ENCODE data around the gene PKD2.

The PKD2 gene

DNA sequence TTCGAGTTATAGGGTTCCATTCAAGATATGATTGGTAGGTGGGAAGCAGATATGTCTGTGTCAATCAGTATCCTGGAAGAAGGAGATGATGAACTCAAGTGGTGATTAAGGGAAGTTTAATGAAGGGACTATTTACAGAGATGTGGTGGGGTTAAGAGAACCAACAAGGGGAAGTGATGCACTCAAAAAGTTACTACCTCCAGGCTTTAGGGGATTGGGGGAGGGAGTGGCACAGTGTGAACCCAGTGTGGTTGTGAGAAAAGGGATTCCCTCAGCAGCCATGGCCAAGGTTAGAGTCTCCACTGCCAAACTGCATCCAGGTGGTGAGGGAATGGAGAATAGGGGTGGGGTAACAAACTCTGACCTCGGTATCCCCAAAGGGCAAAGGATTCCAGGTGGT, 27.9 kb downstream of the PKD2 start:
- TF ChIP-seq, protein P1, sequence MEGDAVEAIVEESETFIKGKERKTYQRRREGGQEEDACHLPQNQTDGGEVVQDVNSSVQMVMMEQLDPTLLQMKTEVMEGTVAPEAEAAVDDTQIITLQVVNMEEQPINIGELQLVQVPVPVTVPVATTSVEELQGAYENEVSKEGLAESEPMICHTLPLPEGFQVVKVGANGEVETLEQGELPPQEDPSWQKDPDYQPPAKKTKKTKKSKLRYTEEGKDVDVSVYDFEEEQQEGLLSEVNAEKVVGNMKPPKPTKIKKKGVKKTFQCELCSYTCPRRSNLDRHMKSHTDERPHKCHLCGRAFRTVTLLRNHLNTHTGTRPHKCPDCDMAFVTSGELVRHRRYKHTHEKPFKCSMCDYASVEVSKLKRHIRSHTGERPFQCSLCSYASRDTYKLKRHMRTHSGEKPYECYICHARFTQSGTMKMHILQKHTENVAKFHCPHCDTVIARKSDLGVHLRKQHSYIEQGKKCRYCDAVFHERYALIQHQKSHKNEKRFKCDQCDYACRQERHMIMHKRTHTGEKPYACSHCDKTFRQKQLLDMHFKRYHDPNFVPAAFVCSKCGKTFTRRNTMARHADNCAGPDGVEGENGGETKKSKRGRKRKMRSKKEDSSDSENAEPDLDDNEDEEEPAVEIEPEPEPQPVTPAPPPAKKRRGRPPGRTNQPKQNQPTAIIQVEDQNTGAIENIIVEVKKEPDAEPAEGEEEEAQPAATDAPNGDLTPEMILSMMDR (IDR thresholded peaks at IDR 0.05; ENCODE audit: low read depth, low read length, missing control alignments): no peak
- no peak for DNase-seq (ENCODE audit: low read depth)
- H3K4me3 ChIP-seq (ENCODE audit: low read depth, low read length): no peak overlapping the region

DNA sequence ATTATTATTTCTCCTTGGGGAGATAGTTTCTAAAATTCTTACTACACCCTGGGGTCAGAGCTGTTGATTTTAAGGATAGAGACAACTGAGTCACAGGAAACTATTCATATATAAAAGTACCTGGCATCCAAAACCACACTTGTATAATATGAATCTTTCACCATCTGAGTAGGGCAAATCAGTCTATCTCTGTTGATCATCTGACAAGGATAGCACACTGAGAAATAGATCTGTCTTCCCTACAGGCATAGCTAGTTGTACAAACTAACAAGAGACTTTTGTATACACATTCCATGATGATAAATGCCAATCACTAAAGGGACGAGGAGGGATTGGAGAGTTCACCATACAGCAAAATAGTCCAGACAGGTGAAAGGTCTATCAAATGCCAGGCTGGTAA, 30.0 kb downstream of the PKD2 start:
- TF ChIP-seq, protein P1 (IDR thresholded peaks at IDR 0.05; ENCODE audit: low read depth, low read length, missing control alignments): no peak
- H3K4me3 ChIP-seq (ENCODE audit: low read depth, low read length): no peak overlapping the region
- DNase-seq (ENCODE audit: low read depth): no peak

DNA sequence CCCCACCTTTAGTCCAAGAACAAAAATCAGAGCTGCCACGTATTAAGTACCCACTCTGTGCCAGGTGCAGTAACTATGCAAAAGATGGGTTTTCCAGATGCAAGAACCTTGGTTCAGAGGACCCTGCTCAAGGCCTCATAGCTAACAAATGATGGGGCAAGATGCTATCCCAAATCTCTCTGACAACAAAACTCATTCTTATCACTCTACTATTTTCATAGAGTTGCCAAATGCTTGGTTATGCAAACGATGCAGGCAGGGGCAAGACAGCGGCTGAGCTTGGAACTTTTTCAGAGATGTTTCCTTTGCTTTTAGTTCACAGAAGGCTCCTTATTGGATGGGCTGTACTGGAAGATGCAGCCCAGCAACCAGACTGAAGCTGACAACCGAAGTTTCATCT, 30.5 kb downstream of the PKD2 start:
- no peak overlapping the region for H3K4me3 ChIP-seq (ENCODE audit: low read depth, low read length)
- TF ChIP-seq, protein P1 (IDR thresholded peaks at IDR 0.05; ENCODE audit: low read depth, low read length, missing control alignments): no peak

DNA sequence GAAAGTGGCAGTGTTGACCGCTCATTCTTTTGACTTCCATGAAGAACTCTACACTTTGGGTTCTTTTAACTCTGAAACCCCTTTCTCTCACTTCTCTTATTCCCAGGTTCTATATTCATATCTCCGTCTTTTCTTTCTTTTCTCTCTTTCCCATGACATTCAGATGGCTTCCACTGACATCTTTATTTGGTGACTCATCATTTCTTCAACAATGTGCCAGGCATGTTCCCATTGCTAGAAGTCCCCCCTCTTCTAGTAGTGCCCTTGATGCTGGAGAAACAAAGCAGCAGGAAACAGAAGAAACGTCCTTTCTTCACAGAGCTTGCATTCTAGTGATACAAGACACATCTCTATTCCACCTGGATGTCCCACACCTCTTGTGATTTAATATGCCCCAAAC, 33.3 kb downstream of the PKD2 start:
- no peak for DNase-seq (ENCODE audit: low read depth)
- TF ChIP-seq, protein P1 (IDR thresholded peaks at IDR 0.05; ENCODE audit: low read depth, low read length, missing control alignments): no peak
- H3K4me3 ChIP-seq (ENCODE audit: low read depth, low read length): no peak overlapping the region

More for the DNA sequence above, 30.5 kb downstream of the PKD2 start:
- no peak for DNase-seq (ENCODE audit: low read depth)

DNA sequence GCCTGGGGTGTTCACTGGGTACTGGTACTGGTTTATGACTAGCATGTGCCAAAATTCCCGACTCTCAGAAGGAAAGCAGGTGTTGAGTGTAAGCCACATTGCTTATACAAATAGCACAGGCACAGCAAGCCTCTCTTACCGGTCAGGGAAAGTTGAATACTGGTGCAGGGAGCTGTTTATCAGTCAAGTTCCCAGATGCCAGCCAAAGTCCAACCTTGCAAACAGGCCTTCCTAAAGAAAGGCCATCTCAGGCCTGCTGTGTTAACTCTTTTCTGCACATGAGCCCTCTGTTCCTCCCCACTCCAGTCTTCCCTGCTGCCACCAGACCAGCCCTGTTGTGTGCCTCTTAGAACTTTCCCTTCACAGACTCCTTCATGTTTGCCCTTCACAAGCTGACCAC, 34.2 kb downstream of the PKD2 start:
- no peak for DNase-seq (ENCODE audit: low read depth)
- no peak overlapping the region for H3K4me3 ChIP-seq (ENCODE audit: low read depth, low read length)
- TF ChIP-seq, protein P1 (IDR thresholded peaks at IDR 0.05; ENCODE audit: low read depth, low read length, missing control alignments): no peak

DNA sequence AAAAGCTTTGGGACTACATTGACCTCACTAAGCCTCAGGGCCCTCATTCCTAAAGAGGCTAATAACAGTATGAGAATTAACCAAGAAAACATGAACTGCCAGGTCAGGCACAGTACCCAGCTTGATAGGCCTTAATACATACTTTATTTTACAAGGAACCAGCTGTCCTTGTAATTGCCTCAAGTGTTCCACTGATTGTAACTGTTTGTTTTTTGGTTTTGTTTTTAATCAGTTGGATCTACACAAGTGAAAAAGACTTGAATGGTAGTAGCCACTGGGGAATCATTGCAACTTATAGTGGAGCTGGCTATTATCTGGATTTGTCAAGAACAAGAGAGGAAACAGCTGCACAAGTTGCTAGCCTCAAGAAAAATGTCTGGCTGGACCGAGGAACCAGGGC, 35.6 kb downstream of the PKD2 start:
- TF ChIP-seq, protein P1 (IDR thresholded peaks at IDR 0.05; ENCODE audit: low read depth, low read length, missing control alignments): no peak
- no peak overlapping the region for H3K4me3 ChIP-seq (ENCODE audit: low read depth, low read length)
- no peak for DNase-seq (ENCODE audit: low read depth)

DNA sequence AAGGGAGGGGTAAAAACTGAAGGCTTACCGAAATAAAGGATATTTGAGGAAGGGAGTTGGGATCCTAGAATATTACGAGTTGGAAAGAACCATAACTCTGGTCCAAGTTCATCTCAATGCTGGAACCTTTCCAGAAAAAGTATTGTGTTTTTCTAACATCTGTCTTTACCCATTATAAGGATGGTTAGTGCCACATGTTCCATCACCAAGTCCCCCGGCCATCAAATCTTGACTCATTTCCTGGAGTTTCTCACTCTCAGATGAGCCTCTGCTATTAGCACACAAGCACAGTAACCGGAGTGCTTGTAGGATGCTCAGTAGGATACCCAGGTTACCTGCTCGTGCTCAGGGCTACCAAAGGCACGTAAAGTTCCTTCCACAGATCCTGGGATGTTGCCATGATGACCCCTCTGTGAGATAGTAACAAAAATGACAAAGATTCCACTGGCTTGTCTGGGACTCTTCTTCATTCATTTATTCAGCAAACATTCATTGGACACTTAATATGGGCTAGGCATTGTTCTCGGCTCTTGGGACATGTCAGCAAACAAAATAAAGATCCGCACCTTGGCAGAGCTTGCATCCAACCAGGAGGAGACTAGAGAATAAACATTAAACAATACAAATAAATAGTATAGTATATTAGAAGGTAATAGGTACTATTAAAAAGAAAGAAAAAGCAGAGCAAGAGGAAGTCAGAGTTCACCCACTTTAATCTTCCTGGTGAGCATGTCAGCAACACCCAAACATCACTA, 36.3 kb downstream of the PKD2 start:
- TF ChIP-seq, protein P1 (IDR thresholded peaks at IDR 0.05; ENCODE audit: low read depth, low read length, missing control alignments): no peak
- H3K4me3 ChIP-seq (ENCODE audit: low read depth, low read length): no peak overlapping the region
- no peak for DNase-seq (ENCODE audit: low read depth)
